Endothelial cell of umbilical vein (primary cell): ENCODE data around the gene RPS28. TPM values are rescaled to one million over a fixed set of nuclear protein-coding genes. Genes with fewer than 3 reads are reported as not detected.

ENCODE experiments used
- BruUV-seq: library from RNA; stranded (reverse); fragments of 400-500 nt; replicated peaks from 2 replicates; lab custom pipeline; 2021; lab: Mats Ljungman, UMichigan
- CTCF ChIA-PET: fragments of 300-600, 350-600 bp; sonication (Branson Sonifier 250); formaldehyde crosslinking; loops from one replicate; lab custom pipeline; 2021; ENCODE audit warnings: antibody characterized with exemption, inconsistent platforms; lab: Charles Lee
- POLR2A ChIA-PET: fragments of 300-600, 350-600 bp; sonication (Branson Sonifier 250); formaldehyde crosslinking; loops from one replicate; lab custom pipeline; 2021; ENCODE audit warnings: antibody characterized with exemption, inconsistent platforms; lab: Charles Lee
- DNase-seq: peaks from one replicate; pipeline ENCODE4 v3.0.0-alpha.2; 2011; ENCODE audit warnings: low read depth, low spot score
- FAIRE-seq: peaks from 2 replicates; lab custom pipeline; 2011; peaks lifted over from hg19 to GRCh38; lab: Jason Lieb, UNC
- H2AFZ ChIP-seq: 2 replicates; pipeline ENCODE4 v1.6.0; 2012; ENCODE audit warnings: low read depth, low read length, control low read depth, inconsistent platforms
- H3K27ac ChIP-seq: 2 replicates; pipeline ENCODE4 v1.5.1; 2011; ENCODE audit warnings: low read depth, mild to moderate bottlenecking, control low read depth, low read length, moderate library complexity; ENCODE audit not compliant: insufficient read depth
- H3K27me3 ChIP-seq, 2 experiments: 2 replicates each; pipeline versions ENCODE4 v1.6.0 to v1.6.1; 2011; ENCODE audit warnings: low read length in 2 of 2, mixed read lengths in 1 of 2; ENCODE audit not compliant: control insufficient read depth in 2 of 2, insufficient read depth in 2 of 2
- H3K36me3 ChIP-seq, 2 experiments: 2 replicates in 1 of 2; 3 replicates in 1 of 2; pipeline ENCODE4 v1.5.1; 2011; ENCODE audit warnings: low read length in 2 of 2, mild to moderate bottlenecking in 1 of 2, moderate library complexity in 1 of 2; ENCODE audit not compliant: control insufficient read depth in 2 of 2, insufficient read depth in 2 of 2; ENCODE audit errors: extremely low read depth in 1 of 2
- H3K4me1 ChIP-seq: 3 replicates; pipeline ENCODE4 v1.5.1; 2011; ENCODE audit warnings: mild to moderate bottlenecking, low read length; ENCODE audit not compliant: control insufficient read depth, insufficient read depth; ENCODE audit errors: extremely low read depth
- H3K4me2 ChIP-seq: 2 replicates; pipeline ENCODE4 v1.6.1; 2011; ENCODE audit warnings: low read length, control low read depth, mixed read lengths; ENCODE audit not compliant: insufficient read depth
- H3K4me3 ChIP-seq, 3 experiments: fragments of 200-600 bp in 1 of 3; sonication (generic), shearing (Covaris generic) in 1 of 3; replicated peaks in 1 of 3; 2 replicates each; pipeline ENCODE4 v1.5.1; 2011 to 2016; ENCODE audit warnings: control low read depth in 3 of 3, low read length in 3 of 3, mild to moderate bottlenecking in 2 of 3, inconsistent platforms in 1 of 3, low read depth in 1 of 3, moderate library complexity in 1 of 3; ENCODE audit not compliant: insufficient read depth in 1 of 3
- H3K79me2 ChIP-seq: 2 replicates; pipeline ENCODE4 v1.6.0; 2012; ENCODE audit warnings: low read length, inconsistent platforms; ENCODE audit not compliant: control insufficient read depth, insufficient read depth
- H3K9ac ChIP-seq: replicated peaks from 2 replicates; pipeline ENCODE3; 2011; ENCODE audit warnings: low read length, control low read depth; ENCODE audit not compliant: insufficient read depth; ENCODE audit errors: extremely low read depth
- H3K9me1 ChIP-seq: replicated peaks from 3 replicates; pipeline ENCODE4 v1.6.0; 2011; ENCODE audit warnings: mild to moderate bottlenecking, low read length; ENCODE audit not compliant: control insufficient read depth, insufficient read depth; ENCODE audit errors: extremely low read depth
- H3K9me3 ChIP-seq: replicated peaks from 2 replicates; pipeline ENCODE4 v1.5.1; 2012; ENCODE audit warnings: low read length, inconsistent platforms; ENCODE audit not compliant: control insufficient read depth, insufficient read depth
- H4K20me1 ChIP-seq: replicated peaks from 2 replicates; pipeline ENCODE3; 2011; ENCODE audit warnings: mild to moderate bottlenecking, low read length; ENCODE audit not compliant: control insufficient read depth, insufficient read depth; ENCODE audit errors: extremely low read depth
- EZH2 ChIP-seq: IDR thresholded peaks from 2 replicates; pipeline ENCODE4 v1.6.1; 2012; ENCODE audit warnings: borderline replicate concordance, low read depth, mild to moderate bottlenecking, moderate library complexity, low read length, inconsistent platforms; ENCODE audit not compliant: severe bottlenecking
- FOS ChIP-seq: IDR thresholded peaks from 2 replicates; pipeline ENCODE4 v1.6.1; 2011; ENCODE audit warnings: mild to moderate bottlenecking, low read length, moderate library complexity, borderline replicate concordance; ENCODE audit not compliant: insufficient read depth
- GATA2 ChIP-seq: IDR thresholded peaks from 2 replicates; pipeline ENCODE4 v1.7.0; 2011; ENCODE audit warnings: low read depth, mild to moderate bottlenecking, moderate library complexity, mixed read lengths, low read length; ENCODE audit not compliant: insufficient read length, insufficient read depth
- JUN ChIP-seq: IDR thresholded peaks from 2 replicates; pipeline ENCODE4 v1.6.1; 2011; ENCODE audit warnings: borderline replicate concordance, low read depth; ENCODE audit not compliant: insufficient read length, insufficient read depth
- MYC ChIP-seq: IDR thresholded peaks from one replicate; pipeline ENCODE4 v1.6.1; 2011; ENCODE audit warnings: mild to moderate bottlenecking, low read depth, low read length
- POLR2A ChIP-seq: IDR thresholded peaks from 2 replicates; pipeline ENCODE4 v1.6.1; 2012; ENCODE audit warnings: low read depth, mild to moderate bottlenecking, control low read depth, low read length
- POLR2AphosphoS5 ChIP-seq: IDR thresholded peaks from 2 replicates; pipeline ENCODE4 v1.6.1; 2012; ENCODE audit warnings: low read depth, mild to moderate bottlenecking, control low read depth, low read length, moderate library complexity; ENCODE audit not compliant: insufficient read depth
- dilution Hi-C: fragments of 300-500 bp; cut with MboI; formaldehyde crosslinking; loops from one replicate; pipeline ENCODE4 v1.15.0; 2019; ENCODE audit warnings: low sequenced_read_pairs; ENCODE audit not compliant: extremely low pct_ligation_motif_present
- intact Hi-C: fragments of 100-400 bp; cut with micrococcal nuclease; formaldehyde crosslinking; loops from one replicate; pipeline ENCODE4 v1.10.0; 2022
- polyA plus RNA-seq, 4 experiments: library from polyadenylated mRNA; depleted of rRNA in 3 of 4; stranded (reverse) in 3 of 4; unstranded in 1 of 4; fragments of >200 nt; gene quantifications; 2 replicates each; pipeline versions ENCODE4 v1.2.1 to v1.2.3, GENCODE V29; 2011 to 2012; ENCODE audit warnings: missing spikeins in 1 of 4
- total RNA-seq: library from RNA; stranded (reverse); gene quantifications from 2 replicates; pipeline ENCODE4 v1.2.3, GENCODE V29; 2021
- TF ChIP-seq, protein P1 (sequence below): IDR thresholded peaks from 2 replicates; pipeline ENCODE4 v1.6.1; 2011; ENCODE audit not compliant: insufficient read depth, insufficient read length
- TF ChIP-seq, protein P2 (sequence below), 2 donors: IDR thresholded peaks; 1 replicate in 1 of 2; 2 replicates in 1 of 2; pipeline ENCODE4 v1.5.1; 2011; ENCODE audit warnings: low read length in 2 of 2, mild to moderate bottlenecking in 2 of 2, moderate library complexity in 2 of 2, control low read depth in 1 of 2, inconsistent platforms in 1 of 2, low read depth in 1 of 2; ENCODE audit not compliant: insufficient read depth in 1 of 2; ENCODE audit errors: extremely low read depth in 1 of 2

RPS28 gene
- total and polyA plus RNA-seq, 2 donors (not counting 3 experiments of a cell fraction or from before 2014, with no cell fraction given), result 865 to 1,664 TPM

DNA sequence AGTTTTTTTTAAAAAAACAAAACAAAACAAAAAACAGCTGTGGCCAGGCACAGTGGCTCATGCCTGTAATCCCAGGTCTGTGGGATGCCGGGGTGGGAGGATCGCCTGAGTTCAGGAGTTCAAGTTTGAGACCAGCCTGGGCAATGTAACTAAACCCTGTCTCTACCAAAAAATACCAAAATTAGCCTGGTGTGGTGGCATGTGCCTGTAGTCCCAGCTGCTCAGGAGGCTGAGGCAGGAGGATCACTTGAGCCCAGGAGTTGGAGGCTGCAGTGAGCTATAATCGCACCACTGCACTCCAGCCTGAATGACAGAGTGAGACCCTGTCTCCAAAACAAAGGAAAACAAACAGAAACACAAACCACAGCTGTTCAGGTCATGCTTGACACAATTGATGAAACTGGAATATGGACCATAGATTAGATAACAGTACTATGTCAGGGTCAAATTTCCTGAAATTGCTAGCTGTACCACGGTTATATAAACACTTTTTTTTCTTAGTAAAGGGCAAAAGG is 35.8 kb downstream of the RPS28 start:
- Histone ChIP-seq H3K4me1 (peaks cover 33% of the 10 kb centered on the region), H3K9me1 (no peaks in the 10 kb centered on the region), H3K27ac (peak overlapping the region; percentile 72), H3K36me3 (no peaks in the 10 kb centered on the region), H3K9ac (no peak overlapping the region), H3K9me3 (no peaks in the 10 kb centered on the region), H3K79me2 (no peaks in the 10 kb centered on the region), H3K4me3 (no peak overlapping the region), H2AFZ (no peak overlapping the region), H3K4me2 (peak overlapping the region; percentile 14), H3K27me3 (no peaks in the 10 kb centered on the region), H4K20me1 (no peaks in the 10 kb centered on the region)
- intact Hi-C loops (no loop called here), dilution Hi-C loops (no loop called here)
- peak; percentile 41 for TF ChIP-seq GATA2
- TF ChIP-seq, protein P1, sequence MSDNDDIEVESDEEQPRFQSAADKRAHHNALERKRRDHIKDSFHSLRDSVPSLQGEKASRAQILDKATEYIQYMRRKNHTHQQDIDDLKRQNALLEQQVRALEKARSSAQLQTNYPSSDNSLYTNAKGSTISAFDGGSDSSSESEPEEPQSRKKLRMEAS, result no peak
- ChIA-PET POLR2A (interaction anchor here (0.6 kb wide), 1 partner anchor 60 kb away, joined by 12 read pairs; no protein-coding TSS in a partner anchor), CTCF (interaction anchor here (0.6 to 1.5 kb wide), 2 partner anchors 12 to 37 kb away, joined by 3 to 4 read pairs; no protein-coding TSS in a partner anchor)
- FAIRE-seq, result no peak
- no TSS peak for BruUV-seq
- DNase-seq, result no peak

DNA sequence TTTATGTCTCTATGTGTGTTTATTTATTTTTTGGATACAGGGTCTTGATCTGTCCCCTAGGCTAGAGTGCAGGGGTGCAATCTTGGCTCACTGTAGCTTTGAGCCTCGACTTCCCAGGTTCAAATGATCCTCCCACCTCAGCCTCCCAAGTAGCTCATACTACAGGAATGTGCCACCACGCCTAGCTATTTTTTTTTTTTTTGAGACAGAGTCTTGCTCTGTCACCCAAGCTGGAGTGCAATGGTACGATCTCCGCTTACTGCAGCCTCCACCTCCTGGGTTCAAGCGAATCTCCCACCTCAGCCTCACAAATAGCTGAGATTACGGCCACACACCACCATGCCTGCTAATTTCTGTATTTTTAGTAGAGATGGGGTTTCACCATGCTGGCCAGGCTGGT is 37.7 kb downstream of the RPS28 start:
- Histone ChIP-seq H3K4me2 (no peak overlapping the region), H3K9ac (no peak overlapping the region), H4K20me1 (no peaks in the 10 kb centered on the region), H3K4me3 (no peak overlapping the region), H3K9me3 (no peaks in the 10 kb centered on the region), H3K27me3 (no peaks in the 10 kb centered on the region), H3K27ac (no peak overlapping the region), H3K9me1 (no peaks in the 10 kb centered on the region), H3K79me2 (no peaks in the 10 kb centered on the region), H3K4me1 (peaks cover 46% of the 10 kb centered on the region), H2AFZ (no peak overlapping the region), H3K36me3 (no peaks in the 10 kb centered on the region)
- no peak for DNase-seq
- dilution Hi-C loops, result no loop called here
- no TSS peak for BruUV-seq
- CTCF ChIA-PET, result no interaction called here
- FAIRE-seq, result no peak
- no peak for TF ChIP-seq MYC
- TF ChIP-seq POLR2A, result no peak
- no peak for TF ChIP-seq JUN
- TF ChIP-seq POLR2AphosphoS5, result no peak
- TF ChIP-seq, protein P1, result no peak
- no peak for TF ChIP-seq GATA2
- no peak for TF ChIP-seq FOS
- TF ChIP-seq, protein P2, sequence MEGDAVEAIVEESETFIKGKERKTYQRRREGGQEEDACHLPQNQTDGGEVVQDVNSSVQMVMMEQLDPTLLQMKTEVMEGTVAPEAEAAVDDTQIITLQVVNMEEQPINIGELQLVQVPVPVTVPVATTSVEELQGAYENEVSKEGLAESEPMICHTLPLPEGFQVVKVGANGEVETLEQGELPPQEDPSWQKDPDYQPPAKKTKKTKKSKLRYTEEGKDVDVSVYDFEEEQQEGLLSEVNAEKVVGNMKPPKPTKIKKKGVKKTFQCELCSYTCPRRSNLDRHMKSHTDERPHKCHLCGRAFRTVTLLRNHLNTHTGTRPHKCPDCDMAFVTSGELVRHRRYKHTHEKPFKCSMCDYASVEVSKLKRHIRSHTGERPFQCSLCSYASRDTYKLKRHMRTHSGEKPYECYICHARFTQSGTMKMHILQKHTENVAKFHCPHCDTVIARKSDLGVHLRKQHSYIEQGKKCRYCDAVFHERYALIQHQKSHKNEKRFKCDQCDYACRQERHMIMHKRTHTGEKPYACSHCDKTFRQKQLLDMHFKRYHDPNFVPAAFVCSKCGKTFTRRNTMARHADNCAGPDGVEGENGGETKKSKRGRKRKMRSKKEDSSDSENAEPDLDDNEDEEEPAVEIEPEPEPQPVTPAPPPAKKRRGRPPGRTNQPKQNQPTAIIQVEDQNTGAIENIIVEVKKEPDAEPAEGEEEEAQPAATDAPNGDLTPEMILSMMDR (IDR thresholded peaks at IDR 0.05; ENCODE audit: extremely low read depth in 1 of 2, insufficient read depth in 1 of 2, low read depth in 1 of 2, low read length in 2 of 2), result no peak
- no peak for TF ChIP-seq EZH2
- POLR2A ChIA-PET, result no interaction called here
- intact Hi-C loops, result no loop called here
